Chondrocyte (in vitro differentiated cells): ENCODE measurements around the gene LTA4H. TPM values are rescaled to one million over a fixed set of nuclear protein-coding genes. Genes with fewer than 3 reads are reported as not detected.

Experiments used
- DNase-seq: peaks from one replicate; pipeline ENCODE4 v3.0.0; 2021; ENCODE audit warnings: mixed read lengths, low spot score
- H3K27ac Mint-ChIP-seq: one replicate; pipeline ENCODE4 v1.8.0; 2021; ENCODE audit warnings: mild to moderate bottlenecking, moderate library complexity, mixed read lengths; ENCODE audit not compliant: unreplicated experiment
- H3K27me3 Mint-ChIP-seq: 2 replicates; pipeline ENCODE4 v1.8.0; 2021; ENCODE audit warnings: low read depth, mixed read lengths
- H3K36me3 Mint-ChIP-seq: 2 replicates; pipeline ENCODE4 v1.8.0; 2021; ENCODE audit warnings: low read depth, mixed read lengths
- H3K4me1 Mint-ChIP-seq: 2 replicates; pipeline ENCODE4 v1.8.0; 2021; ENCODE audit warnings: low read depth, mild to moderate bottlenecking, mixed read lengths
- H3K4me3 Mint-ChIP-seq: one replicate; pipeline ENCODE4 v1.8.0; 2021; ENCODE audit warnings: mild to moderate bottlenecking, moderate library complexity, mixed read lengths; ENCODE audit not compliant: unreplicated experiment
- H3K9me3 Mint-ChIP-seq: 2 replicates; pipeline ENCODE4 v1.8.0; 2021; ENCODE audit warnings: low read depth, mixed read lengths
- total RNA-seq: library from RNA; stranded (reverse); gene quantifications from 3 replicates; pipeline ENCODE4 v1.2.1, GENCODE V29; 2021
- TF ChIP-seq, protein P1 (sequence below): fragments of 200-600 bp; sonication (generic); IDR thresholded peaks from 2 replicates; pipeline ENCODE4 v1.5.0; 2021; ENCODE audit warnings: antibody characterized with exemption, mild to moderate bottlenecking, moderate library complexity

Gene LTA4H
- total RNA-seq, 1 donor from 2014 or later = 55.0 TPM

DNA sequence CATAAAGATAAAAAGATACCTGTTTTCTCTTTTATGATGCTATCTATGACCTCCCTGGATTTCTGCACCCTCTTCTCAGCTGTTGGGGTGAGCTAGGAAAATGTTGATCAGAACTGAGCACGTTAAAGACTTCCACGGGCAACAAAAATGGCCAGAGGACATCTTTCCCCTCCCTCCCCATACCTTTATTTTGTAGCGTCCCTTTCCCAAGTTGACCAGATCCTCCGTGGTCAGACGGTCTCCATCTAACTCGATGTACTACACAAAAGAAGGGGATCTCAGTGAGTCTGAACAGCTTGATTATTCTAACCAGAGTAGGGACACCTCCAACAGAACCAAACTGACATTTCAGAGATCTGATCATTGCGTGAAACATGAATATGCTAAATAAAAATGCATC is 41.5 kb downstream of the LTA4H start:
- Mint-ChIP-seq H3K9me3 (no peaks in the 10 kb centered on the region), H3K27ac (no peak overlapping the region)

GRCh38 chr12:95990136-95990535 is 45.3 kb downstream of the LTA4H start:
- peaks cover 1% of the 10 kb centered on the region for H3K27me3 Mint-ChIP-seq
- H3K9me3 Mint-ChIP-seq = no peaks in the 10 kb centered on the region
- H3K4me1 Mint-ChIP-seq = no peaks in the 10 kb centered on the region
- peaks cover 10% of the 10 kb centered on the region for H3K36me3 Mint-ChIP-seq
- H3K4me3 Mint-ChIP-seq = no peak overlapping the region
- TF ChIP-seq, protein P1, sequence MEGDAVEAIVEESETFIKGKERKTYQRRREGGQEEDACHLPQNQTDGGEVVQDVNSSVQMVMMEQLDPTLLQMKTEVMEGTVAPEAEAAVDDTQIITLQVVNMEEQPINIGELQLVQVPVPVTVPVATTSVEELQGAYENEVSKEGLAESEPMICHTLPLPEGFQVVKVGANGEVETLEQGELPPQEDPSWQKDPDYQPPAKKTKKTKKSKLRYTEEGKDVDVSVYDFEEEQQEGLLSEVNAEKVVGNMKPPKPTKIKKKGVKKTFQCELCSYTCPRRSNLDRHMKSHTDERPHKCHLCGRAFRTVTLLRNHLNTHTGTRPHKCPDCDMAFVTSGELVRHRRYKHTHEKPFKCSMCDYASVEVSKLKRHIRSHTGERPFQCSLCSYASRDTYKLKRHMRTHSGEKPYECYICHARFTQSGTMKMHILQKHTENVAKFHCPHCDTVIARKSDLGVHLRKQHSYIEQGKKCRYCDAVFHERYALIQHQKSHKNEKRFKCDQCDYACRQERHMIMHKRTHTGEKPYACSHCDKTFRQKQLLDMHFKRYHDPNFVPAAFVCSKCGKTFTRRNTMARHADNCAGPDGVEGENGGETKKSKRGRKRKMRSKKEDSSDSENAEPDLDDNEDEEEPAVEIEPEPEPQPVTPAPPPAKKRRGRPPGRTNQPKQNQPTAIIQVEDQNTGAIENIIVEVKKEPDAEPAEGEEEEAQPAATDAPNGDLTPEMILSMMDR = no peak
- H3K27ac Mint-ChIP-seq = no peak overlapping the region
- DNase-seq = no peak

More for the DNA sequence above, 41.5 kb downstream of the LTA4H start:
- Mint-ChIP-seq H3K4me3 (no peak overlapping the region), H3K36me3 (peaks cover 8% of the 10 kb centered on the region), H3K4me1 (peaks cover 5% of the 10 kb centered on the region), H3K27me3 (peaks cover under 1% of the 10 kb centered on the region)
- TF ChIP-seq, protein P1 = no peak
- DNase-seq = no peak

DNA sequence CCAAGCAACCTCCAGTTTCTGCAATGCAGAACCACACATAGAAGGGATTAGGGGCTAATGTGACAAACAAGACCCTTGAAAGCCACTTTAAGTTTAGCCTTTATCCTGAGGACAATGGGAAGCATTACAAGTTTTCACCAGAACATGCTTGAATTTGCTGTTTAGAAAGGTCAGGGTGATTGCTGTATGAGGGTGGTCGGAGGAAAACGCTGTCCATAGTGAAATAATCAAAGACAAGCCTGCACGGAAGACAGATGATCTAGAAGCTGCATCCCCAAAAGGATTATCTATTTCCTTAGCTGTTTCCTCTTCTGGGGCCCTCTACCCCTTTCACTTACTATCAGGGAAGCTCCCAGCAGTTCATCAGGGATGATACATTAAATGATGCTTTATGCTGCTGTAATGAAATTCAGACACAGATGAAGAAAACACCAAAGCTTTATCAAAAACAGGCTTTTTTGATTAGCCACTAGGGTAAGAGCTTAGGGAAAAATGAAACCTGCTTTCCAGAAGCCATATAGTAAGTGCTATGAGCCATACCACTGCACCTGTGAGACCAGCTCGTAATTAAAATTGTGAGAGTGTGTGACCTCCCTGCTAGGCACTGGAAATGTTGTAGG is 45.8 kb downstream of the LTA4H start:
- DNase-seq = no peak

GRCh38 chr12:95988506-95989275 is 46.7 kb downstream of the LTA4H start:
- peaks cover 1% of the 10 kb centered on the region for H3K27me3 Mint-ChIP-seq
- H3K27ac Mint-ChIP-seq = no peak overlapping the region
- no peak overlapping the region for H3K4me3 Mint-ChIP-seq
- no peaks in the 10 kb centered on the region for H3K9me3 Mint-ChIP-seq
- TF ChIP-seq, protein P1 = no peak
- H3K4me1 Mint-ChIP-seq = no peaks in the 10 kb centered on the region
- DNase-seq = no peak
- peaks cover 10% of the 10 kb centered on the region for H3K36me3 Mint-ChIP-seq

More for the DNA sequence above, 45.8 kb downstream of the LTA4H start:
- H3K27me3 Mint-ChIP-seq = peaks cover 1% of the 10 kb centered on the region
- no peak overlapping the region for H3K27ac Mint-ChIP-seq
- no peak overlapping the region for H3K4me3 Mint-ChIP-seq
- no peaks in the 10 kb centered on the region for H3K9me3 Mint-ChIP-seq
- TF ChIP-seq, protein P1 = no peak
- peaks cover 10% of the 10 kb centered on the region for H3K36me3 Mint-ChIP-seq
- H3K4me1 Mint-ChIP-seq = no peaks in the 10 kb centered on the region

GRCh38 chr12:95986635-95987570 is 48.5 kb downstream of the LTA4H start:
- Mint-ChIP-seq H3K27ac (no peak overlapping the region), H3K36me3 (peaks cover 6% of the 10 kb centered on the region), H3K27me3 (peaks cover 1% of the 10 kb centered on the region), H3K4me1 (no peaks in the 10 kb centered on the region), H3K9me3 (no peaks in the 10 kb centered on the region), H3K4me3 (no peak overlapping the region)
- DNase-seq = no peak
- TF ChIP-seq, protein P1 = no peak
